Measurements from ENCODE around the gene USP34.

DNA sequence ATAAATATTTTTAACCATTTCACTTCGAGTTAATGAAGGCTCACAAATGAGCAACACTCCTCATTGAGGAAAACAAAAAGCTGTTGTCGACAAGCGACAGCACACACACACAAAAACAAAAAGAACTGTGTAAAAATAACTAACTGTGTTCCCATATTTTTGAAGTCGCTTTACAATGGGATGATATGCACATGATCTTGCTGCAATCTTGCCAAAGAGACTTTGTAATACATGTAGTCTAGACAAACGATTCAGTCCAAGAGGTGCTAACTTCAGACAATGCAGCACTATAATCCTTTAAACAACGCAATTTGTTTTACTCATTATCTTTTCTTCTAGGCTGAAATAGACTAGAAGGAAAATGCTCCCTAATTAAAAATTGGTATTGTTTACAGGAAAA is 7.2 kb upstream of the USP34 start:
- no peak for TF ChIP-seq EZH2 (IDR thresholded peaks at IDR 0.05; ENCODE audit: borderline replicate concordance)
- TF ChIP-seq, protein P1, sequence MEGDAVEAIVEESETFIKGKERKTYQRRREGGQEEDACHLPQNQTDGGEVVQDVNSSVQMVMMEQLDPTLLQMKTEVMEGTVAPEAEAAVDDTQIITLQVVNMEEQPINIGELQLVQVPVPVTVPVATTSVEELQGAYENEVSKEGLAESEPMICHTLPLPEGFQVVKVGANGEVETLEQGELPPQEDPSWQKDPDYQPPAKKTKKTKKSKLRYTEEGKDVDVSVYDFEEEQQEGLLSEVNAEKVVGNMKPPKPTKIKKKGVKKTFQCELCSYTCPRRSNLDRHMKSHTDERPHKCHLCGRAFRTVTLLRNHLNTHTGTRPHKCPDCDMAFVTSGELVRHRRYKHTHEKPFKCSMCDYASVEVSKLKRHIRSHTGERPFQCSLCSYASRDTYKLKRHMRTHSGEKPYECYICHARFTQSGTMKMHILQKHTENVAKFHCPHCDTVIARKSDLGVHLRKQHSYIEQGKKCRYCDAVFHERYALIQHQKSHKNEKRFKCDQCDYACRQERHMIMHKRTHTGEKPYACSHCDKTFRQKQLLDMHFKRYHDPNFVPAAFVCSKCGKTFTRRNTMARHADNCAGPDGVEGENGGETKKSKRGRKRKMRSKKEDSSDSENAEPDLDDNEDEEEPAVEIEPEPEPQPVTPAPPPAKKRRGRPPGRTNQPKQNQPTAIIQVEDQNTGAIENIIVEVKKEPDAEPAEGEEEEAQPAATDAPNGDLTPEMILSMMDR (IDR thresholded peaks at IDR 0.05; ENCODE audit: poor library complexity) = no peak

Data from hepatocyte (in vitro differentiated cells).